Neural cell (in vitro differentiated cells): Measurements from ENCODE around the gene CABP7.

Source experiments
- CTCF ChIP-seq: fragments of 450-650 bp; IDR thresholded peaks from 2 replicates; pipeline ENCODE4 v1.5.1; 2014; ENCODE audit warnings: antibody characterized with exemption, mild to moderate bottlenecking, moderate library complexity; ENCODE audit not compliant: poor library complexity, severe bottlenecking
- EZH2 ChIP-seq: fragments of 200-600, 300-800 bp; shearing (Covaris generic), sonication (generic); IDR thresholded peaks from 2 replicates; pipeline ENCODE4 v1.6.1; 2014; ENCODE audit warnings: antibody characterized with exemption, low read length, borderline replicate concordance, mild to moderate bottlenecking; ENCODE audit not compliant: insufficient read depth, poor library complexity, severe bottlenecking
- POLR2AphosphoS5 ChIP-seq: IDR thresholded peaks from 2 replicates; pipeline ENCODE4 v1.6.1; 2012
- REST ChIP-seq: IDR thresholded peaks from 2 replicates; pipeline ENCODE4 v1.6.1; 2012; ENCODE audit warnings: borderline replicate concordance
- SMC3 ChIP-seq: fragments of 450-650 bp; conservative IDR thresholded peaks from 2 replicates; pipeline ENCODE4 v1.6.1; 2014; ENCODE audit warnings: antibody characterized with exemption, mild to moderate bottlenecking, moderate library complexity; ENCODE audit not compliant: poor library complexity

- TF ChIP-seq SMC3 (no peak), CTCF (no peak), REST (no peak), POLR2AphosphoS5 (no peak), EZH2 (no peak)
Observed at GRCh38 chr22:29684244-29684643, 35.6 kb upstream of the CABP7 start.
